Right kidney (tissue), 1 donor: Measurements from ENCODE around the gene SSC4D.
A peak's percentile ranks its signal among the peaks of the same experiment; 100 is the strongest.
"Not testable (repeated sequence)": the region's sequence is repeated elsewhere in the genome, so short reads cannot be mapped to it uniquely, and the experiment has no call there.

ENCODE experiments used
- DNase-seq: peaks from one replicate; pipeline ENCODE4 v3.0.0-alpha.2; 2016

The SSC4D gene

GRCh38 chr7:76386691-76387260, 22.7 kb downstream of the SSC4D start:
- DNase-seq, result no peak

GRCh38 chr7:76383089-76383944, 26.2 kb downstream of the SSC4D start:
- DNase-seq, result no peak

- no peak for DNase-seq
These were observed 27.7 kb downstream of the SSC4D start for GRCh38 chr7:76381814-76382213.

GRCh38 chr7:76380623-76380966, 28.9 kb downstream of the SSC4D start:
- no peak for DNase-seq

GRCh38 chr7:76377186-76377918, 32.1 kb downstream of the SSC4D start:
- DNase-seq, result no peak

- DNase-seq, result no peak
These were observed 34.2 kb downstream of the SSC4D start for GRCh38 chr7:76375251-76375650.

- no peak for DNase-seq
These were observed 36.3 kb downstream of the SSC4D start for GRCh38 chr7:76372984-76373833.

- no peak for DNase-seq
These were observed 38.1 kb downstream of the SSC4D start for GRCh38 chr7:76371396-76371795.

GRCh38 chr7:76369018-76369417, 40.5 kb downstream of the SSC4D start:
- no peak for DNase-seq

GRCh38 chr7:76368190-76368589, 41.3 kb downstream of the SSC4D start:
- DNase-seq, result no peak

- DNase-seq, result no peak
These were observed 45.3 kb downstream of the SSC4D start for GRCh38 chr7:76364198-76364584.

GRCh38 chr7:76363754-76364153, 45.7 kb downstream of the SSC4D start:
- DNase-seq, result not testable (repeated sequence)

GRCh38 chr7:76359978-76360638, 49.4 kb downstream of the SSC4D start:
- DNase-seq, result no peak

GRCh38 chr7:76359111-76359977, 50.2 kb downstream of the SSC4D start:
- DNase-seq, result peak; percentile 87

- DNase-seq, result peak; percentile 99
These were observed 50.9 kb downstream of the SSC4D start, which contains the start of gene YWHAG for GRCh38 chr7:76358481-76359110. YWHAG (minus strand) TSS chr7:76358991; CDS start chr7:76358808, 183 bp downstream.

- DNase-seq, result no peak
These were observed 51.5 kb downstream of the SSC4D start for GRCh38 chr7:76358011-76358480.

- no peak for DNase-seq
These were observed 52.0 kb downstream of the SSC4D start for GRCh38 chr7:76357475-76358010.

- DNase-seq, result no peak
These were observed 52.7 kb downstream of the SSC4D start for GRCh38 chr7:76356823-76357222.

GRCh38 chr7:76356115-76356514, 53.4 kb downstream of the SSC4D start:
- DNase-seq, result no peak
